HG03025 (cell line): ENCODE results near the gene PLEKHS1.
"Not testable (repeated sequence)": the region's sequence is repeated elsewhere in the genome, so short reads cannot be mapped to it uniquely, and the experiment has no call there.

Experiments used
- ATAC-seq: cut with Tn5 transposase; IDR thresholded peaks from one replicate; pipeline ENCODE4 v1.9.1; 2021; ENCODE audit warnings: mild to moderate bottlenecking, moderate library complexity; ENCODE audit not compliant: unreplicated experiment, low FRiP score

The PLEKHS1 gene

GRCh38 chr10:113739577-113739976 is 11.9 kb upstream of the PLEKHS1 start:
- ATAC-seq = no peak

- no peak for ATAC-seq
Measured at GRCh38 chr10:113740850-113741249, 10.6 kb upstream of the PLEKHS1 start.

- ATAC-seq = no peak
Measured at GRCh38 chr10:113742466-113742865, 9.0 kb upstream of the PLEKHS1 start.

GRCh38 chr10:113743594-113743993 is 7.9 kb upstream of the PLEKHS1 start:
- no peak for ATAC-seq

DNA sequence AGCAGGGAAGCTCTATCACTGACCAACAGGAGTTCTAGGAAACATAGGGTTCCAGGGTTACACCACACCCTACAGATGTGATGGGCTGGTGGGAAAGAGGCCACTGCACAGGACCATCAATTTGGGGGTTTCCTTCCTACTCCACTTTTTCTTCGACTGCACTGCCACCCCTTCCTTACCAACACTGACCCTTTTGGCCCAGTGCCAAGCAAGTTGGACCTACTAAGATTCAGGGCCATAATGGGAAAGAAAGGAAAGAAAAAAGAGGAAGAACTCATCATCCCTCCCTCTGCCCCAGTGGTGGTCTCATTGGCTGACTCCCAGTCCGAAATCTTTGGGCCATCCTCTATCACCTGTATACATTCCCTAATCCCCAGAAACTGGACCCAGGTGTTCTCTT is 6.1 kb upstream of the PLEKHS1 start:
- no peak for ATAC-seq

DNA sequence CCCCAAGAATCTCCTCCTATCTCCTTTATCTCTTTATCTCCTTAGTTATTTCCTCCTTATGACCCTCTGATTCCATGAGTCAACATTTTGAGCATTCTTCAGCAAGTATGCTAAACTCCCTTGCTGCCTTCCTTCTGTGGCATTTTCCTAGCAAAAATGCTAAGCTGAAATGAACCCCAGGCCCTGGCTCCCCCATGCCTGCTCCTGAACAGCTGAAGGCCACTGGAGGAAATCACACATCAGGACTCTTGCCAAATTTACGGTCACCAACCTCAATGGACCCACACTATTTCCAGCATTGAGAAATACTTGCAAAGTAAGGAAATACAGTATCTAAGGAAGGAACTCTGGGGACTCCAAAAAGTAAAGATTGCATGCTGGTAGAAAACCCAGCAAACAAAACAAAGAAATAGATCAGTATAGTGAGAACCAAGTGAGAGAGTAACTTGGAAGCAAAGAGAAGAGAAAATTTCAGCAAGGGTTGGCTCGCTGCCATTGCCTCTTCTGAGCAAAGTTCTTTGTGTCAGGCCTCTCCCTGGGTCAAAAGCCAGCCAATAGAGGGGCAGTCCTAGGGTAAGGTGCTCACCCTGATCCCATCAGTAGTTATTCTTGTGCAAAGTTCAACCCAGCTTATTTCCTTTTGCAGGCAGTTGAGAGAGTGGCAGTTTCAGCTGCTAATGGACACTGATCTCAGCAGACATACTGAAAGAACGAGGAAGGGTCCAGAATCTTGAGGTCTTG is 5.1 kb upstream of the PLEKHS1 start:
- no peak for ATAC-seq

DNA sequence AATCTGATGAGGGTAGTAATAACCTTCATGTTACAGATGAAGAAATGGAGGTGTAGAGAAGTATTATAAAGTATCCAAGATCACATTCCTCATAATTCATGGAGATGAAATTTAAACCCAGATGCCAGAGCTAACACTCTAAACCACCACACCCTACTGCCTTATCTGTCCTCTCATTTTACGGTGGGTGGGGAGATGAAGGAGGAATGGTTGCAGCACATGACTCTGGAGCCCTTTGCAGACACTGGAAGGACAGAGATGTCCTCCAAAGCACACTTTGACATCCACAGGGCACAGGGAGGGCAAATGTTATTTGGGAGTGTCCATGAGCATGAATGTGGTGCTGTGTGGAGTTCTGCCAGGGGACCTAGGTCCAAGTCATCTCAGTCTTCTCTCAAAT is 1.1 kb downstream of the PLEKHS1 start:
- no peak for ATAC-seq

DNA sequence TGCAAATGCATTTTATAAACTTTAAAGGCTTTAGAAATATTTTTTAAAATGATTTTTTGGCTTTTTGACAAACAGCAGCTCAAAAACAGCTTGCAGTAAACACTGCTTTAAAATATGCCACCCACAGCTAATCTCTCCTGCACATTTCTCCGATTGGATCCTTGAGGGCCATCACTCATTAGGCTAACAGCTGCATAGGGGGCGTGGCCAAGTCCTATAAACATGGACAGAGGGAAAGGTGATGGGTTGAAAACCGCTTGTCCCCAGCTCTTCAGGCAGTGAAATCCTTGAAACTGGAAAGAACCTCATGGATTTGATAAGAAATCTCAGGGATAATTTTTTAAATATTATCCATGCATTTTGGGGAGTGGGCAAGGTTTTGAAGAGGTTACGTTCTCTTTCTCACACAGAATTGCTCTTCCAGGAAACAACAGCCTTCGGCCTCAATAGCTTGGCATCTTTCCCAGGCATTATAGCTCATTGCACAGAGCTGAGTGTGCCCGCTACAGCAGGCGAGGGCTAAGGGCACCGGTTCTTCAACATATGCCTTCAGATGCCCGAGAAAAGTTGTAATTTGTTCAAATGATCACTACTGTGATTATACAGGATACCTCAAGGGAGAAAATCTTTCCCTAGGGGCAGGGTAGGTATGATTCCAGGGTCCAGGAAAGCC is 1.7 kb downstream of the PLEKHS1 start:
- ATAC-seq = no peak

- no peak for ATAC-seq
Measured at GRCh38 chr10:113754125-113754524, 2.6 kb downstream of the PLEKHS1 start.

- ATAC-seq = no peak
Measured at GRCh38 chr10:113754768-113755167, 3.3 kb downstream of the PLEKHS1 start.

GRCh38 chr10:113756940-113757543 is 5.6 kb downstream of the PLEKHS1 start:
- no peak for ATAC-seq

- ATAC-seq = no peak
Measured at GRCh38 chr10:113762083-113762482, 10.6 kb downstream of the PLEKHS1 start.

DNA sequence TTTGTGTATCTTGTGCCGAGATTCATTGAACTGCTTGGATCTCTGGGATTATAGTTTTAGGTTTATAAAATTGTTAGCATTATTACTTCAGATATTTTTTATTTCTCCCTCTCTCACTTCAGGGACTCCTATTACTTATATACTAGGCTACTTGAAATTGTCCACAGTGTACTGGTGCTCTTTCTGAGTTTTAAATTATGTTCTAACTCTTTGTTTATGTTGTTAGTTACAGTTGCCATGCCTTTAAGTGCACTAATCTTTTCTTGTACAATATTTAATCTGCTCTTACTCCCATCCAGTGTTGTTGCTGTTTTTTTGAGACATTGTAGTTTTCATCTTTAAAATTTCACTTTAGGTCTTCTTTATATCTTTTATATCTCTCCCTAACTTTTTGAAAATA is 13.1 kb downstream of the PLEKHS1 start:
- ATAC-seq = no peak

GRCh38 chr10:113765910-113766309 is 14.4 kb downstream of the PLEKHS1 start:
- no peak for ATAC-seq

DNA sequence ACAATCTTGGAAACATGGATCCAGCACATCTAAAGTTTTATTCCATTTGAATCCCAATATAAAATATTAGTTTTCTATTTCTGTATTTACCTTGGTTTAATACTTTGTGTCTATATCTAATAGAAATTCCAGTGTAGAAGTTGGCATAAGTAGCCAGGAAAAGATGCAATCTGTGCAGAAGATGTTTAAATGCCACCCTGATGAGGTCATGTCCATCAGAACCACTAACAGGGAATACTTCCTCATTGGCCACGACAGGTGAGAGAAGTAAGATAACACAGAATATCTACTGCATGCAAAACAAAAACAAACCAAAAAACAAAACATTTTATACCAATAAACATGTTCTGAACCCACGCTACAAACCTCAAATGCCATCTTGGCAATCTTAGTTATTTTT is 15.7 kb downstream of the PLEKHS1 start:
- no peak for ATAC-seq

DNA sequence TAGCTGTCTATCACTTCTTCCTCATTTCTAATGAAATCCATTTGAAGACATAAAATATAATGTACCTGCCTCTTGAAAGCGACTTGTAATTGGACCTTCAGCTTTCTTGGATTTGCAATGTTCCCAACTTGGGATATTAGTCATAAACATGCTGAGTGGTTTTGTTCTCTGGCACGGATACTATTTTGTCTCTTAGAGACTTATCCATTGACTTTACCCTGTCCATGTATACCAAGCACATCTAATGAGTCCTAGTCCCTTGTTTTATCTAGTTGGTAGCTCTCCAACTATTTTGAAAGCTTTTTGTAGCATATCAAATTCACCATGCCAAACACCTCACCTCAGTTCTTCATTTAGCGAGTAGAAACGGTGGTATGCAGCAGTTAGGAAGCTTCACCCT is 18.9 kb downstream of the PLEKHS1 start:
- no peak for ATAC-seq

DNA sequence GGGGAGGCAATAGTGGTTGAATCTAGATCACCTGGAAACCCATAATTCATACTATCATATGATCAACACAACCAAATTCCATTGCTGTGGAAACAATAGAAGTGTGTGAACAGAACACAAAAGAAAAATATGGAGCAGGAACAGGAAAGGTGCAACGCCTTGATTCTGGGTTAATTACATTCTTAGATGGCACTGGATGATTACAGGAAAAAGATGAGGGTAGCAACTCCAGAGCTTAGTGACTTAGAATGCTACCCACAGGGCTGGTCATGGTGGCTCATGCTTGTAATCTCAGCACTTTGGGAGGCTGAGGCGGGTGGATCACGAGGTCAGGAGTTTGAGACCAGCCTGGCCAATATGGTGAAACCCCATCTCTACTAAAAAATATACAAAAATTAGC is 19.6 kb downstream of the PLEKHS1 start:
- ATAC-seq = not testable (repeated sequence)

GRCh38 chr10:113775686-113776294 is 24.3 kb downstream of the PLEKHS1 start:
- ATAC-seq = no peak

GRCh38 chr10:113776553-113776952 is 25.1 kb downstream of the PLEKHS1 start:
- no peak for ATAC-seq

DNA sequence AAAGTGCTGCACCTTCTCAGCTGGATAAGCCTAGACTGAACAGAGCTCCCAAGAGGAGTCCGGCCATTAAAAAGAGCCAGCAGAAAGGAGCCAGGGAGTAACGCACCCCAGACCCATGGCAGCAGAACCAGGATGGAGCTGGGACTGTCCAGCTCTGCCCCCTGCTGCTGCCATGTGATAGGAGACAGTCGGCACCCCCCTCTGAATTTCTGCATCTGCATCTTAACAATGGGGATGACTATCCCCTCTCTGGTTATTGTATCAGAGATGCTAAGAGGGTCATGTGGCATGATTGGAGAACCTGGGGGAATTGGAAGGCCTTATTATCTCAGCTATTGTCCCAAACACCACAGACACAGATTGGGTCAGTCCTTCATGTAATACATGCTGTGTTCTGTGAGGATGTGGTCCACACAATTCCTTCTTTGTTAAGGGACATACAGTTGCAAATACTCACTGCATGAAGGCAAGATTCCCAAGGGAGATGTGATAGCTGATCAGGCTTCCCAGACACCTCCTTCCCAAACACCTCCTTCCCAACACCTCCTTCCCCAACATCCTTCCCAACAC is 29.3 kb downstream of the PLEKHS1 start:
- ATAC-seq = no peak

- ATAC-seq = no peak
Measured at GRCh38 chr10:113782367-113782766, 30.9 kb downstream of the PLEKHS1 start.
